IMR-90 (cell line): ENCODE data around the gene GUF1.

Experiments used
- POLR2A ChIP-seq: IDR thresholded peaks from 2 replicates; pipeline ENCODE4 v1.6.1; 2012; ENCODE audit warnings: mild to moderate bottlenecking, low read depth, low read length
- TF ChIP-seq, protein P1 (sequence below): conservative IDR thresholded peaks from 2 replicates; pipeline ENCODE4 v1.5.1; 2012; ENCODE audit warnings: mild to moderate bottlenecking, low read depth, low read length, improper control_type of control experiment
- TF ChIP-seq, protein P2 (sequence below): fragments of 150-350 bp; IDR thresholded peaks from 2 replicates; pipeline ENCODE4 v1.6.1; 2016; ENCODE audit warnings: low read depth, mild to moderate bottlenecking, low read length, moderate library complexity, borderline replicate concordance

DNA sequence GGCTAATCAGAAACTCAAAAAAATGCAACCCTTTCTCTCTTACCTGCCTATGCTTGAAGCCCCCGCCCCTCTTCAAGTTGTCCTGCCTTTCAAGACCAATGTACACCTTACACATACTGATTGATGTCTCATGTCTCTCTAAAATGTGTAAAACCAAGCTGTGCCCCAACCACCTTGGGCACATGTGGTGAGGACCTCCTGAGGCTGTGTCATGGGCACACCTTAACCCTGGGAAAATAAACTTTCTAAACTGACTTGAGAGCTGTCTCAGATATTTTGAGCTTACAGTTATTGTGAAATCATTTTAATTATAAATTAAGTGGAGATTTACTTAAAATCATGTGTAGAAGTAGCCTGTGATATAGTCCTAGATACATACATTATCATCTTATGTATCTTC lies 22.2 kb downstream of the GUF1 start:
- TF ChIP-seq, protein P1, sequence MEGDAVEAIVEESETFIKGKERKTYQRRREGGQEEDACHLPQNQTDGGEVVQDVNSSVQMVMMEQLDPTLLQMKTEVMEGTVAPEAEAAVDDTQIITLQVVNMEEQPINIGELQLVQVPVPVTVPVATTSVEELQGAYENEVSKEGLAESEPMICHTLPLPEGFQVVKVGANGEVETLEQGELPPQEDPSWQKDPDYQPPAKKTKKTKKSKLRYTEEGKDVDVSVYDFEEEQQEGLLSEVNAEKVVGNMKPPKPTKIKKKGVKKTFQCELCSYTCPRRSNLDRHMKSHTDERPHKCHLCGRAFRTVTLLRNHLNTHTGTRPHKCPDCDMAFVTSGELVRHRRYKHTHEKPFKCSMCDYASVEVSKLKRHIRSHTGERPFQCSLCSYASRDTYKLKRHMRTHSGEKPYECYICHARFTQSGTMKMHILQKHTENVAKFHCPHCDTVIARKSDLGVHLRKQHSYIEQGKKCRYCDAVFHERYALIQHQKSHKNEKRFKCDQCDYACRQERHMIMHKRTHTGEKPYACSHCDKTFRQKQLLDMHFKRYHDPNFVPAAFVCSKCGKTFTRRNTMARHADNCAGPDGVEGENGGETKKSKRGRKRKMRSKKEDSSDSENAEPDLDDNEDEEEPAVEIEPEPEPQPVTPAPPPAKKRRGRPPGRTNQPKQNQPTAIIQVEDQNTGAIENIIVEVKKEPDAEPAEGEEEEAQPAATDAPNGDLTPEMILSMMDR, result no peak
- TF ChIP-seq, protein P2, sequence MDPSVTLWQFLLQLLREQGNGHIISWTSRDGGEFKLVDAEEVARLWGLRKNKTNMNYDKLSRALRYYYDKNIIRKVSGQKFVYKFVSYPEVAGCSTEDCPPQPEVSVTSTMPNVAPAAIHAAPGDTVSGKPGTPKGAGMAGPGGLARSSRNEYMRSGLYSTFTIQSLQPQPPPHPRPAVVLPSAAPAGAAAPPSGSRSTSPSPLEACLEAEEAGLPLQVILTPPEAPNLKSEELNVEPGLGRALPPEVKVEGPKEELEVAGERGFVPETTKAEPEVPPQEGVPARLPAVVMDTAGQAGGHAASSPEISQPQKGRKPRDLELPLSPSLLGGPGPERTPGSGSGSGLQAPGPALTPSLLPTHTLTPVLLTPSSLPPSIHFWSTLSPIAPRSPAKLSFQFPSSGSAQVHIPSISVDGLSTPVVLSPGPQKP, result no peak
- TF ChIP-seq POLR2A, result no peak
